ENCODE measurements around the gene TMEM123.

The TMEM123 gene

GRCh38 chr11:102357116-102357515 is 95.4 kb downstream of the TMEM123 start:
- no peak for DNase-seq
- Histone ChIP-seq H3K4me3 (ENCODE audit: insufficient read depth, low read depth, low read length, poor library complexity, severe bottlenecking) (no peak overlapping the region), H3K4me1 (ENCODE audit: control insufficient read depth, insufficient read depth, low read length, poor library complexity, severe bottlenecking) (peaks cover 10% of the 10 kb centered on the region), H3K27ac (ENCODE audit: insufficient read depth, low read length, poor library complexity, severe bottlenecking) (no peak overlapping the region), H3K27me3 (replicated peaks; ENCODE audit: control insufficient read depth, insufficient read depth, low read length, poor library complexity, severe bottlenecking) (no peaks in the 10 kb centered on the region), H3K9me3 (ENCODE audit: control insufficient read depth, low read length) (no peaks in the 10 kb centered on the region), H3K36me3 (ENCODE audit: control insufficient read depth, insufficient read depth, low read length) (peaks cover 7% of the 10 kb centered on the region)

GRCh38 chr11:102347462-102348370 is 104.8 kb downstream of the TMEM123 start:
- no peaks in the 10 kb centered on the region for H3K9me3 ChIP-seq (ENCODE audit: control insufficient read depth, low read length)
- peaks cover 11% of the 10 kb centered on the region for H3K4me1 ChIP-seq (ENCODE audit: control insufficient read depth, insufficient read depth, low read length, poor library complexity, severe bottlenecking)
- H3K27ac ChIP-seq (ENCODE audit: insufficient read depth, low read length, poor library complexity, severe bottlenecking): peak overlapping the region; percentile 92
- peak overlapping the region; percentile 74 for H3K4me3 ChIP-seq (ENCODE audit: insufficient read depth, low read depth, low read length, poor library complexity, severe bottlenecking)
- DNase-seq: no peak
- peaks cover 3% of the 10 kb centered on the region for H3K36me3 ChIP-seq (ENCODE audit: control insufficient read depth, insufficient read depth, low read length)
- no peaks in the 10 kb centered on the region for H3K27me3 ChIP-seq (replicated peaks; ENCODE audit: control insufficient read depth, insufficient read depth, low read length, poor library complexity, severe bottlenecking)

DNA sequence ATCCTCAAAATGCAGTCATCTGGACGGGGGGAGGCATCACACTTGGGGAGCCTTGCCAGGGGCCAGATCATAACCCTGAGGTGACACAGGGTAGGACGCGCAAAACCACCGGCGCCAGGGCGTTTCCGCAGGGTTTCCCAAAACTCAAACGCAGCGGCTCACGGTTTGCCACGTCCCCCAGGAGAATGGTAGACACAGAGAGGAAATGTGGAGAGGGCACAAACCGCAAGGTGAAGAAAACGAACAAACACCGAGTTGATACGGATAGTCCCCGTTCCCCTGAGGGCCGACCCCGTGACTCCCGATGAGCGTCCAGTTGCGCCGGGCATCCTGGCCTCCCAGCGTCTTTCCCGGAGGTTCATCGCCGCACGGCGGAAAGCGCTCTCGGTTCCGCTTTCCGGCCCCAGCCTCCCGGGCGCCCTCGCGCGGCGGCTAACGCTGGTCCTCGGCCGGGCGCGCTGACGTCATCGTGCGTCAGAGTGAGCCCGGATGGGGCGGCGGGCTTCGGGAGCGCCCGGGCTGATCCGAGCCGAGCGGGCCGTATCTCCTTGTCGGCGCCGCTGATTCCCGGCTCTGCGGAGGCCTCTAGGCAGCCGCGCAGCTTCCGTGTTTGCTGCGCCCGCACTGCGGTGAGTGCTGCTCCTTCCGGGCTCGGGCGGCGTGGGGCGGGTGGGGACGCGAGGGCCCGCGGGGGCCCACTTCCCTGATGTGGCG is 105.7 kb downstream of the TMEM123 start, which contains the start of gene BIRC2:
Gene BIRC2 (plus strand): TSS at position 467 of the 714 bp plus-strand sequence. CDS start 2,641 bp downstream, outside the sequence.
- Histone ChIP-seq H3K27me3 (replicated peaks; ENCODE audit: control insufficient read depth, insufficient read depth, low read length, poor library complexity, severe bottlenecking) (no peaks in the 10 kb centered on the region), H3K4me1 (ENCODE audit: control insufficient read depth, insufficient read depth, low read length, poor library complexity, severe bottlenecking) (peaks cover 11% of the 10 kb centered on the region), H3K27ac (ENCODE audit: insufficient read depth, low read length, poor library complexity, severe bottlenecking) (peak within 1 kb of the TSS; percentile 92), H3K4me3 (ENCODE audit: insufficient read depth, low read depth, low read length, poor library complexity, severe bottlenecking) (peak within 1 kb of the TSS; percentile 74), H3K9me3 (ENCODE audit: control insufficient read depth, low read length) (no peaks in the 10 kb centered on the region), H3K36me3 (ENCODE audit: control insufficient read depth, insufficient read depth, low read length) (peaks cover 2% of the 10 kb centered on the region)
- peak; percentile 93 to 96 (median 96) for DNase-seq

DNA sequence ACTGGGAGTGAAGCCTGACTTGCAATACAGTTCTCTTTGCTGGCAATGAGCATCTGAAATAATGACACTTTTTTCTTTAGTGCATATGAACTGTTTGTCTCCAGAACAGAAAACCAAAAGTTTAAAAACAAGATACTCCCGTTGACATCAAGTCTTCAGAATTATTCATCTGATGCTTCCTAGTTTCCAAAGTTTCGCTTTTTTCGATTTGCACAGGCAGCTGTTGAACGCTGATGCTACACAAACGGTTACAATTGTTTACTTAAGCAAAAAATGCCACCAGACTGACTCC is 106.2 kb downstream of the TMEM123 start:
- Histone ChIP-seq H3K27me3 (replicated peaks; ENCODE audit: control insufficient read depth, insufficient read depth, low read length, poor library complexity, severe bottlenecking) (no peaks in the 10 kb centered on the region), H3K4me3 (ENCODE audit: insufficient read depth, low read depth, low read length, poor library complexity, severe bottlenecking) (peak overlapping the region; percentile 74), H3K27ac (ENCODE audit: insufficient read depth, low read length, poor library complexity, severe bottlenecking) (peak overlapping the region; percentile 92), H3K36me3 (ENCODE audit: control insufficient read depth, insufficient read depth, low read length) (no peaks in the 10 kb centered on the region), H3K4me1 (ENCODE audit: control insufficient read depth, insufficient read depth, low read length, poor library complexity, severe bottlenecking) (peaks cover 11% of the 10 kb centered on the region), H3K9me3 (ENCODE audit: control insufficient read depth, low read length) (no peaks in the 10 kb centered on the region)
- no peak for DNase-seq

All from effector memory CD4-positive, alpha-beta T cell (primary cell).